Activated CD8-positive, alpha-beta T cell treated with anti-CD3 and anti-CD28 coated beads for 36 hours (primary cell): Measurements from ENCODE around the gene COG7. TPM values are rescaled to one million over a fixed set of nuclear protein-coding genes. Genes with fewer than 3 reads are reported as not detected.

Experiments
- ATAC-seq: fragments of 200-7000 bp; cut with Tn5 transposase; one replicate; pipeline ENCODE4 v1.10.0; 2021; ENCODE audit warnings: mild to moderate bottlenecking, moderate library complexity
- CTCF ChIA-PET: fragments of 350-600 bp; sonication (Branson Sonifier 250); formaldehyde crosslinking; loops from one replicate; lab custom pipeline; 2021; ENCODE audit warnings: antibody characterized with exemption; lab: Charles Lee
- POLR2A ChIA-PET: fragments of 350-600 bp; sonication (Branson Sonifier 250); formaldehyde crosslinking; loops from one replicate; lab custom pipeline; 2021; ENCODE audit warnings: antibody characterized with exemption; lab: Charles Lee
- DNase-seq: peaks from one replicate; pipeline ENCODE4 v3.0.0-alpha.2; 2020
- H3K27ac Mint-ChIP-seq: one replicate; pipeline ENCODE4 v1.8.0; 2021; ENCODE audit warnings: mild to moderate bottlenecking, mixed read lengths
- H3K27me3 Mint-ChIP-seq: one replicate; pipeline ENCODE4 v1.8.0; 2021; ENCODE audit warnings: mixed read lengths
- H3K36me3 Mint-ChIP-seq: one replicate; pipeline ENCODE4 v1.8.0; 2021; ENCODE audit warnings: low read depth, mixed read lengths
- H3K4me1 Mint-ChIP-seq: one replicate; pipeline ENCODE4 v1.8.0; 2021; ENCODE audit warnings: low read depth, mixed read lengths
- H3K4me3 Mint-ChIP-seq: one replicate; pipeline ENCODE4 v1.8.0; 2021; ENCODE audit warnings: mild to moderate bottlenecking, moderate library complexity, mixed read lengths
- H3K9me3 Mint-ChIP-seq: one replicate; pipeline ENCODE4 v1.8.0; 2021; ENCODE audit warnings: mixed read lengths
- CTCF ChIP-seq: fragments of 200-600 bp; IDR thresholded peaks from one replicate; pipeline ENCODE4 v1.8.0; 2022; ENCODE audit warnings: antibody characterized with exemption, mild to moderate bottlenecking
- intact Hi-C: fragments of 100-400 bp; cut with micrococcal nuclease; formaldehyde crosslinking; loops from one replicate; pipeline ENCODE4 v1.10.0; 2022
- total RNA-seq, 2 experiments: library from RNA; stranded (reverse); gene quantifications; one replicate each; pipeline ENCODE4 v1.2.3, GENCODE V29; 2021

Gene COG7
- total RNA-seq, 2 experiments from 2014 or later: 16.4 to 16.7 TPM

DNA sequence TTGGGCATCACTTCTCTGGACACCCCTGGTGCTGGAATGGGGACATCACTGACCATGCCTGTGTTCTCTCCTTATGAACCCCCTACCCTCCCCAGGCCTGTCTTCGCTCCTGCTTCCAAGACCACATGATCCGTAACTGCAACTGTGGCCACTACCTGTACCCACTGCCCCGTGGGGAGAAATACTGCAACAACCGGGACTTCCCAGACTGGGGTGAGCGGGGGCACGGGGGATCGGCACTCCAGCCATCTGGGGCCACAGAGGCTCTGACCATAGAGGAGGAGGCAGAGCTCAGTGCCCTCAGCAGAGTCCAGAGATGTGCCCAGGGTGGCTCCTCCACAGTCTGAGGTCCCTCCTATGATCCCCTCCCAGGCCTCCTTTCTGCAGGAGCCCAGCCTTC lies 77.3 kb downstream of the COG7 start:
- Mint-ChIP-seq H3K9me3 (no peaks in the 10 kb centered on the region), H3K36me3 (no peaks in the 10 kb centered on the region), H3K27ac (no peak overlapping the region), H3K4me1 (no peaks in the 10 kb centered on the region), H3K27me3 (peaks cover 8% of the 10 kb centered on the region), H3K4me3 (no peak overlapping the region)
- no peak for ATAC-seq
- no peak for DNase-seq
- ChIA-PET POLR2A (no interaction called here), CTCF (no interaction called here)
- no peak for TF ChIP-seq CTCF
- intact Hi-C loops: no loop called here

DNA sequence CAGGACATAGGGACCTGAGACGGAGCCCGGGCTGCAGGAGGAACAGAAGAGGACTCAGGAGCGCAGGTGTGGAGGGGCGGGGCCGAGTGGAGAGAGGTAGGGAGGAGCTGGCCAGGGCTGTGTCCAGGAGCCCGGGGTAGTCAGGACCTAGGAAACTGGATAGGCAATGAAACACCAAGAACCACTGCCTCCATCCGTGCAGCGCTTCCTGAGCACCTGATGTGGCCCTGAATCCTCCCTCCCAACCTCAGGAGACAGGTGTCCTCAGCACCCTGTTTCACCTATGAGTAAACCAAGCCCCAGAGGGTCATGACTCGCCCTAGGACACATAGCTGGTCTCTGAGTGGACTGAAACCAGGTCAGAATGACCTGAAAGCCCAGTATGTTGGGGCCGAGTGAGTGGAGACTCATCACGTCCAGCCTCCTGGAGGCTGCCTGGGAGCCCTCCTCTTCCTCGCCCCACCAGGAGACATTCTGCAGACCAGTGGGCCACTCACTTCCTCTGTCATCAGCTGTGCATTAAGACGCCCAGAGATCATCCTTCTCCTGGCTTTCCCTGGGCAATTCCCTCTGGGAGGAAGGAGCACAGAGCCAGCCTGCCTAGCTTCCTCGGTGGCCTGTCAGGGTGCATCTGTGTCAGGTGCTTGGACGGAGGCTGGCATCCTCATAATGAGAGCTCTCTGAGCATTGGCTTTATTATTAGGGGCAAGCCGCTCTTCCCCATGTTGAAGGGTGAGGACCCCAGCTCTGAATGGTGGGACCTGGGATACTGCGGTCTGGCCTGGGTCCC lies 78.1 kb downstream of the COG7 start:
- no peak for ATAC-seq
- CTCF ChIA-PET: no interaction called here
- Mint-ChIP-seq H3K9me3 (no peaks in the 10 kb centered on the region), H3K27me3 (peaks cover 8% of the 10 kb centered on the region), H3K27ac (no peak overlapping the region), H3K36me3 (no peaks in the 10 kb centered on the region), H3K4me1 (no peaks in the 10 kb centered on the region), H3K4me3 (no peak overlapping the region)
- no peak for DNase-seq
- intact Hi-C loops: no loop called here
- TF ChIP-seq CTCF: no peak
- POLR2A ChIA-PET: interaction anchor here (0.7 kb wide), 1 partner anchor 129 kb away, joined by 3 read pairs; no protein-coding TSS in a partner anchor

GRCh38 chr16:23373436-23374219 lies 79.4 kb downstream of the COG7 start:
- Mint-ChIP-seq H3K27me3 (peaks cover 4% of the 10 kb centered on the region), H3K9me3 (no peaks in the 10 kb centered on the region), H3K4me3 (no peak overlapping the region), H3K27ac (no peak overlapping the region), H3K36me3 (no peaks in the 10 kb centered on the region), H3K4me1 (no peaks in the 10 kb centered on the region)
- ChIA-PET CTCF (no interaction called here), POLR2A (no interaction called here)
- intact Hi-C loops: no loop called here
- ATAC-seq: no peak
- no peak for DNase-seq
- no peak for TF ChIP-seq CTCF

DNA sequence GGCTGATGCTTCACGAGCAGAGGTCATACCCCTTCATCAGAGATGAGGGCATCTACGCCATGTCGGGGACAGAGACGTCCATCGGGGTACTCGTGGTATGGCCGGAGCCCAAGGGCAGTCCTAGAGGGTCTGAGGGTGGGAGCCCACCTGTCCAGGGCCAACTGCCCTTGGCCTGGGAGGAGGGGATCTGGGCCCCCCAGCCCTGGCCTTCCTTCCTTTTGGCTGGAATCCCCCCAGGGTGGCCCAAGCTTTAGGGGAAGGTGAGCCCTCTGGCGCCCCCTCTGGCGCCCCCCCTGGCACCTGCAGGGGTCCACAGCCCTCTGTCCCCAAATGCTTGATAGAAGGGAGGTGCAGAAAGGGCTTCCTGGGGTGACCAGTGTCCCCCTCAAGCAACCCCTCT lies 81.6 kb downstream of the COG7 start:
- CTCF ChIA-PET: no interaction called here
- TF ChIP-seq CTCF: peak; percentile 12

GRCh38 chr16:23369416-23369815 lies 83.6 kb downstream of the COG7 start:
- POLR2A ChIA-PET: no interaction called here
- CTCF ChIA-PET: interaction anchor here (1.2 kb wide), 1 partner anchor 13 kb away, joined by 3 read pairs; no protein-coding TSS in a partner anchor
- Mint-ChIP-seq H3K4me3 (no peak overlapping the region), H3K27ac (no peak overlapping the region), H3K27me3 (peaks cover 4% of the 10 kb centered on the region), H3K9me3 (no peaks in the 10 kb centered on the region), H3K4me1 (peaks cover 8% of the 10 kb centered on the region), H3K36me3 (no peaks in the 10 kb centered on the region)
- intact Hi-C loops: no loop called here
- DNase-seq (no peak), ATAC-seq (no peak)
- no peak for TF ChIP-seq CTCF

More for the DNA sequence above, 81.6 kb downstream of the COG7 start:
- intact Hi-C loops: no loop called here
- Mint-ChIP-seq H3K4me1 (no peaks in the 10 kb centered on the region), H3K36me3 (no peaks in the 10 kb centered on the region), H3K4me3 (no peak overlapping the region), H3K27me3 (peaks cover 4% of the 10 kb centered on the region), H3K9me3 (no peaks in the 10 kb centered on the region), H3K27ac (no peak overlapping the region)
- POLR2A ChIA-PET: no interaction called here
- ATAC-seq (no peak), DNase-seq (no peak)
